ENCODE results near the gene PDE4D.

GRCh38 chr5:59725392-59725767, 168.1 kb downstream of the PDE4D start:
- TF ChIP-seq POLR2AphosphoS5 (IDR thresholded peaks at IDR 0.05; ENCODE audit: low read depth, low read length) = no peak
- no peak for TF ChIP-seq CTCF (IDR thresholded peaks at IDR 0.05)
